ENCODE results near the gene CFAP69. TPM values are rescaled to one million over a fixed set of nuclear protein-coding genes. Genes with fewer than 3 reads are reported as not detected.

The CFAP69 gene, protein sequence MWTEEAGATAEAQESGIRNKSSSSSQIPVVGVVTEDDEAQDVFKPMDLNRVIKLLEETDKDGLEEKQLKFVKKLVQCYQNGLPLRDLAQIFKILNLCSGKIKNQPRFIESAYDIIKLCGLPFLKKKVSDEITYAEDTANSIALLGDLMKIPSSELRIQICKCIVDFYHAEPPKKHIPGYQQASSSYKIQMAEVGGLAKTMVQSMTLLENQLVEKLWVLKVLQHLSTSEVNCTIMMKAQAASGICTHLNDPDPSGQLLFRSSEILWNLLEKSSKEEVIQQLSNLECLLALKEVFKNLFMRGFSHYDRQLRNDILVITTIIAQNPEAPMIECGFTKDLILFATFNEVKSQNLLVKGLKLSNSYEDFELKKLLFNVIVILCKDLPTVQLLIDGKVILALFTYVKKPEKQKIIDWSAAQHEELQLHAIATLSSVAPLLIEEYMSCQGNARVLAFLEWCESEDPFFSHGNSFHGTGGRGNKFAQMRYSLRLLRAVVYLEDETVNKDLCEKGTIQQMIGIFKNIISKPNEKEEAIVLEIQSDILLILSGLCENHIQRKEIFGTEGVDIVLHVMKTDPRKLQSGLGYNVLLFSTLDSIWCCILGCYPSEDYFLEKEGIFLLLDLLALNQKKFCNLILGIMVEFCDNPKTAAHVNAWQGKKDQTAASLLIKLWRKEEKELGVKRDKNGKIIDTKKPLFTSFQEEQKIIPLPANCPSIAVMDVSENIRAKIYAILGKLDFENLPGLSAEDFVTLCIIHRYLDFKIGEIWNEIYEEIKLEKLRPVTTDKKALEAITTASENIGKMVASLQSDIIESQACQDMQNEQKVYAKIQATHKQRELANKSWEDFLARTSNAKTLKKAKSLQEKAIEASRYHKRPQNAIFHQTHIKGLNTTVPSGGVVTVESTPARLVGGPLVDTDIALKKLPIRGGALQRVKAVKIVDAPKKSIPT
- 1.1 and 1.9 TPM in 2 replicates for total RNA-seq

DNA sequence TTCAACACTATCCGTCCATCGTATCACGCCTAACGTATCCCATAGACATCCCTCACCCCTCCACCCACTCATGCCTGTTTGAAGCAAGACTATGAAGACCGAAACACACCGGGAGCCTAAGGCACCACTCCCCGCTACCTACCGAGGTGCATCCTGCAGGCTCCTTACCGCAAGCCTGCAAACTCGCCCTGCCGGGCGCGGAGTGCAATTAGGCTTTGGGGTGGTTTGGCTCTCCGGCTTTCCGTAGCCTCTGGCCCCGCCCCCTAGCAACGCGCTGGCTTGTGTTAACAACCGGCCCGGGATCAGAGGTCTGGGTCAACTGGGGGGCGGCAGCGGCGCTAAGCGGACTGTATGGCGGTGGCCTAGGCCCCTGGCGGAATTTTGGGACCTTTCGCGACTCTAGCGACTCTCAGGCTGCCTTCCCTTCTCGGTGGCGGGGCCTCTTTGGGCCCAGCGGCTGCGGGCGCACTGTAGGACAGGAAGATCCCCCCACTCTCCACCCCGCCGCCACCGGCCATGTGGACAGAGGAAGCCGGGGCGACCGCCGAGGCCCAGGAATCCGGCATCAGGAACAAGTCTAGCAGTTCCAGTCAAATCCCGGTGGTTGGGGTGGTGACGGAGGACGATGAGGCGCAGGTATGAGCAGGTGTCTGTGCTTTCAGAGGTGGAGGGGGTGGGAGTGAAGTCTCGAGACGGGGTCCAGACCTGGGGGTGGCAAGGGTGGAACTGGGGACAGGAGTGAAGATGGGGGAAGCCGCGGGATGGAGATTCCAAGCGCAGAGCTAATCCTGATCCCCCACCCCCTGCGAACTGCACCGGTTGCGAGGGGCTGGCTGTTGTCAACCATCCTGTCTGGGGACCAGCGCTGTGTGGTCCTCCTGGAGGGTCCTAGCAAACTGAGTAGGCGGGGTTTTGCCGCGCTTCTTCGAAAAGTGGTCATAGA, at the start of gene CFAP69:
Gene CFAP69 (plus strand): TSS at position 266 of the 943 bp plus-strand sequence. CDS start 251 bp downstream, at position 517.

DNA sequence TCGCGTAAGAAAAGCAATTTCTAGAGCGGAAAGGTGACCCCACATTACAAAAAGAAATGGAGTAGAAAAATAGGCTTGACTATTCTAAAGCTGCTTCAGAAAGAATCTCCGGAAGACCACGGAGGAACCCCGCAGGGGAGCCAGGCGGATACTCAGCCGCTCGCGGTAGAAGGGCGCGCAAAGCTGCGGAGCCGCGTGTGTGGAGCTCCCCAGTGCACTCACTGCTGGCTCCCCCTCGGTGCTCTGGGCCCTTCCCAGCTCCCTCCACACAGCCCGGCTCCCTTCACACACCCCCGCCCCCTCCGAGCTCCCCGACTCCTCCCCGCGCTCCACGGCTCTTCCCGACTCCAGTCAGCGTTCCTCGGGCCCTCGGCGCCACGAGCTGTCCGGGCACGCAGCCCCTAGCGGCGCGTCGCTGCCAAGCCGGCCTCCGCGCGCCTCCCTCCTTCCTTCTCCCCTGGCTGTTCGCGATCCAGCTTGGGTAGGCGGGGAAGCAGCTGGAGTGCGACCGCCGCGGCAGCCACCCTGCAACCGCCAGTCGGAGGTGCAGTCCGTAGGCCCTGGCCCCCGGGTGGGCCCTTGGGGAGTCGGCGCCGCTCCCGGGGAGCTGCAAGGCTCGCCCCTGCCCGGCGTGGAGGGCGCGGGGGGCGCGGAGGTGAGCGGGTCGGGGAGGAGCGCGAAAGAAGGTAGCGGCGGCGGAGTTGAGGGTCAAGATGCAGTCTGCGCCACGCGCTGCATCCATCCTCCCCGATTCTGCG, 33.4 kb upstream of the CFAP69 start, which contains the start of gene STEAP2:
Gene STEAP2 (plus strand): TSS at position 350 of the 758 bp plus-strand sequence. CDS start 13,343 bp downstream, outside the sequence.

DNA sequence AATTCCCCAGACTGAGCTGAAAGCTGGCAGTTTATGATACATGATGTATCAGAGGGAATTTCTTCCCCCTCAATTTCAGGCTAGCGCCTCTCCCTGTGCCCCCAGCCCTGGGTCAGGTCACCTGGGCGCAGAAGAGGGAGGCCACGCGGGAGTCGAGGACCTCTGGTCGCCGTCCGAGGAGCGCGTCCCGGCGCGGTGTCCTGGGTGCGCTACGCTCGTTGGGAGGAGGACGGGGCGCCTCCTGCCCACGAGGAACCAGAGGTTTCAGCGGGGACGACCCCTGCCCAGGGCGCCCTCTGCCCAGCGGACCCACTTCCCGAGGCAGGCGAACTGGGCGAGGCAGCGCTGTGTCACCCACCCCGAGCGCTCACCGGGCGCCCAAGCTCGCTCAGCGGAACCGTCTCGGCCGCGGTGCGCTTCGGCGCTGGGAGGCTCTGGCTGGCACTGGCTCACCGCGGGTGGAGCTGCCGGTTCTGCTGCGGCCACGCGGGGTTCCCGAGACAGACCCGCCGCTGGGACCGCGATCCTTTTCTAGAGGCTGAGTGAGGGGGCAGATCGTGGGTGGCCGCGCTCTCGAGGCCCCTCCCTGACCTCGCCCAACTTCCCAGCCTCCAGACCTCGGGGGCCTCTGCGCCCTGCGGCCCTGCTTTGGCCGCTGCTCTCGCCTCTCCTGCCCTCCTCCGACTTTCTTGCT, 76.0 kb downstream of the CFAP69 start, which contains the start of gene FAM237B:
Gene FAM237B (minus strand): TSS at position 504 of the 694 bp plus-strand sequence. CDS start 1,556 bp downstream, outside the sequence.

DNA sequence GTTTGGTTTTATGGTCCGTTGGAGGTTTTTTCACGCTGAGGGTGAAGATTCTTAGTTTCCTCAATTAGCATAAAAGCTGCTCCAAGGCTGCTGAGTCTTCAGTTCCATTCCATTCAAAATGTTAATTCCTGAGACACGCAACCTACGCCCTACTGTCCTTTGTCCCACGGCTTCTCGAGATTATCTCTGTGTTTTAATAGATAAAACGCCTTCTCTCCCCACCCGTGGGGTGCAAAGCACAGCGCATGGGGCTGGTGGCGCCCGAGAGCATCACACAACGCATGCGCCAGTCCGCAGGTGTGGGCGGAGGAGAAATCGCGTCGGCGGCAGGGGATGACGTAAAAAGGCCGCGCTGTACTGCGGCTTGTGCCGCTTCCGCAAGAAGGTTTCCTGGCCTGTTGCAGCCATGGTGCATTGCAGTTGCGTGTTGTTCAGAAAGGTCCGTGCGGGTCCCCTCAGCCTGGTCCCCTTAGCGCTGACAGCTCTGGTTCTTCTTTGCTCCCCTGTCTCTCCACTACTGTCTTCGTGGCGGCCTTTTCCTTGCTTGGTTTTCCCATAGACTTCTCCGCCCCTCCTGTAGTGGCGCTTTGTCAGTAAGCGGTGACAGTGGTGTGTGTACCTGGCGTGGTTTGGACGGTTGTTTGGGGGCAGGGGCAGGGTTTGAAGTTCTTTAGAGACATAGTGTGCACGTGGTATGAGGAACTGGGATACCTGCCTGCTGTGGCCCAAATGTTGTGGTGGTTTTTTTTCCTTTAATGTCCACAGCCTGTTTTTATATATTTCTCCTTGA, 101.6 kb downstream of the CFAP69 start, which contains the start of gene GTPBP10:
Gene GTPBP10 (plus strand): TSS at position 381 of the 790 bp plus-strand sequence. CDS start 26 bp downstream, at position 407.

Other genes with a start within 250 kb of the CFAP69 start
- gene STEAP1, start 90.7 kb upstream of the CFAP69 start, total RNA-seq = 13.7 and 20.0 TPM in 2 replicates
- 2.7 and 8.7 TPM in 2 replicates for gene STEAP2, start 33.4 kb upstream of the CFAP69 start, total RNA-seq
- gene FAM237B, start 76.1 kb downstream of the CFAP69 start, total RNA-seq = not detected in 2 replicates
- gene GTPBP10, start 101.5 kb downstream of the CFAP69 start, total RNA-seq = 18.8 and 20.0 TPM in 2 replicates
- 55.8 and 62.2 TPM in 2 replicates for gene CLDN12, start 158.3 kb downstream of the CFAP69 start, total RNA-seq
- 4.1 TPM in 1 of 2 replicates, not detected in the other for gene PTTG1IP2, start 224.5 kb downstream of the CFAP69 start, total RNA-seq